Heart right ventricle (tissue), 16 donors: Measurements from ENCODE around the gene FRS2. TPM values are rescaled to one million over a fixed set of nuclear protein-coding genes. Genes with fewer than 3 reads are reported as not detected.

Experiments
- ATAC-seq, 8 donors: fragments of 200-7000 bp; cut with Tn5 transposase; one replicate each; pipeline ENCODE4 v1.9.1; 2020; ENCODE audit warnings: mild to moderate bottlenecking in 8 of 8, moderate library complexity in 8 of 8, moderate number of reproducible peaks in 1 of 8
- DNase-seq, 2 donors: peaks; one replicate each; pipeline ENCODE4 v3.0.0-alpha.2; 2020
- H3K27ac ChIP-seq, 10 donors: fragments of 200-600 bp; sonication (generic) in 2 of 10; one replicate each; pipeline versions ENCODE4 v1.5.0 to v1.8.0; 2020 to 2022; ENCODE audit warnings: mild to moderate bottlenecking in 3 of 10
- H3K27me3 ChIP-seq, 7 donors: fragments of 200-600 bp; one replicate each; pipeline ENCODE4 v1.8.0; 2021 to 2022; ENCODE audit warnings: mild to moderate bottlenecking in 2 of 7
- H3K36me3 ChIP-seq, 9 donors: fragments of 200-600 bp; sonication (generic) in 1 of 9; one replicate each; pipeline versions ENCODE4 v1.5.0 to v1.8.0; 2020 to 2022; ENCODE audit warnings: mild to moderate bottlenecking in 2 of 9
- H3K4me1 ChIP-seq, 9 donors: fragments of 200-600 bp; sonication (generic) in 1 of 9; one replicate each; pipeline versions ENCODE4 v1.5.0 to v1.8.0; 2020 to 2022; ENCODE audit warnings: mild to moderate bottlenecking in 4 of 9
- H3K4me3 ChIP-seq, 10 donors: fragments of 200-600 bp; sonication (generic) in 2 of 10; one replicate each; pipeline versions ENCODE4 v1.5.0 to v1.8.0; 2020 to 2022; ENCODE audit warnings: mild to moderate bottlenecking in 7 of 10, moderate library complexity in 2 of 10
- H3K9me3 ChIP-seq, 11 donors: fragments of 200-600 bp in 10 of 11; sonication (generic) in 2 of 11; one replicate each; pipeline versions ENCODE4 v1.5.0 to v1.8.0; 2013 to 2022; ENCODE audit warnings: mild to moderate bottlenecking in 2 of 11, control low read depth in 1 of 11, moderate library complexity in 1 of 11
- WGBS, 2 donors: extraction: QIAGEN DNeasy Blood & Tissue Kit; methylation state at CpG; one replicate each; pipeline ENCODE4 v1.1.7; 2013; ENCODE audit warnings: inconsistent platforms in 1 of 2; 5-methylcytosine and 5-hydroxymethylcytosine counted together
- intact Hi-C, 10 donors: fragments of 100-400 bp; cut with DNase I; formaldehyde crosslinking; loops; one replicate each; pipeline versions ENCODE4 v1.11.1 to v1.14.2; 2022
- microRNA-seq, 2 donors: library from miRNA; unstranded; fragments of <30 nt; microRNA quantifications; one replicate each; pipeline ENCODE4 v1.2.0, GENCODE V29; 2021
- polyA plus RNA-seq, 2 donors: library from polyadenylated mRNA; stranded (reverse); fragments of 200-250 nt; gene quantifications; one replicate each; pipeline ENCODE4 v1.2.3, GENCODE V29; 2013
- total RNA-seq, 10 donors: library from RNA; stranded (reverse); fragmentation: NEBNext Ultra II Directional in 3 of 10; extraction: Animal tissue kit (Norgen Biotek cat#: 25700) in 3 of 10; gene quantifications; one replicate each; pipeline versions ENCODE4 v1.2.1 to v1.2.4, GENCODE V29; 2021 to 2023
- TF ChIP-seq, protein P1 (sequence below), 9 donors: fragments of 200-600 bp; sonication (generic) in 2 of 9; IDR thresholded peaks; one replicate each; pipeline versions ENCODE4 v1.5.0 to v1.8.0; 2021 to 2022; ENCODE audit warnings: antibody characterized with exemption in 9 of 9, mild to moderate bottlenecking in 5 of 9, moderate library complexity in 1 of 9
- donor health status: Arrhythmogenic right ventricular cardiomyopathy.
- donor health status: ischemic (EF 13 %, LVEDD 7.1; RV severe dilation, severe dysfunction).
- donor health status: healthy with polysubstance abuse.
- donor health status: DM: no; HTN: yes; CAD: no.
- donor health status: DM: no; HTN: no; CAD: no.
- donor health status: ischemic (EF 25% LVEDD 6.9; RV normal size, moderate dysfunction).
- donor health status: ischemic (EF 25% LVEDD 5.7; RV mildly dilated, moderate dysfunction).
- donor health status: healthy.
- donor health status: DM: yes; HTN: yes; CAD: no.
- donor health status: Ischemic cardiomyopathy.
- donor health status: ischemic (EF 35%, LVEDD 5.7; RV mildly dilated, moderate dysfunction).
- donor health status: nonischemic (EF 11% LVEDD 7.7; RV severe dilation, severe dysfunction).
- donor health status: DM: yes; HTN: yes; CAD: no.
- donor health status: PGD.
- donor health status: ischemic (EF 29% LVEDD 5.4; RV normal size, mild dysfunction).
- donor health status: nonischemic (EF 23%, LVEDD 6.1; RV moderate dilation, normal function).

Gene FRS2
- total and polyA plus RNA-seq, 12 donors: 2.9 to 26.0 (median 19.7) TPM

DNA sequence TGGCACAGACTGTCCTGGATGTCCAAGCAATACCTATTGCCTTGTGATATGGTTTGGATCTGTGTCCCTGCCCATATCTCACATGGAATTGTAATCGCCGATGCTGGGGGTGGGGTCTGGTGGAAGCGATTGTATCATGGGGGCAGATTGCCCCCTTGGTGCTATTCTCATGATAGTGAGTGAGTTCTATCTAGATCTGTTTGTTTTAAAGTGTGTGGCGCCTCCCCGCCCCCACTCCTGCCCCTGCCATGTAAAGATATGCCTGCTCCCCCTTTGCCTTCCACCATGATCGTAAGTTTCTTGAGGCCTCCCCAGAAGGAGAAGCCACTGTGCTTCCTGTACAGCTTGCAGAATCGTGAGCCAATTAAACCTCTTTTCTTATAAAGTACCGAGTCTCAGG is 157.3 kb downstream of the FRS2 start:
- no peaks in the 10 kb centered on the region for H3K27me3 ChIP-seq
- intact Hi-C loops: loop anchor here in 1 of 10 donors (10.0 kb wide), 1 partner anchor 453 kb away; no protein-coding TSS in a partner anchor
- ATAC-seq: no peak
- no peak overlapping the region for H3K27ac ChIP-seq
- H3K4me3 ChIP-seq: no peak overlapping the region
- TF ChIP-seq, protein P1, sequence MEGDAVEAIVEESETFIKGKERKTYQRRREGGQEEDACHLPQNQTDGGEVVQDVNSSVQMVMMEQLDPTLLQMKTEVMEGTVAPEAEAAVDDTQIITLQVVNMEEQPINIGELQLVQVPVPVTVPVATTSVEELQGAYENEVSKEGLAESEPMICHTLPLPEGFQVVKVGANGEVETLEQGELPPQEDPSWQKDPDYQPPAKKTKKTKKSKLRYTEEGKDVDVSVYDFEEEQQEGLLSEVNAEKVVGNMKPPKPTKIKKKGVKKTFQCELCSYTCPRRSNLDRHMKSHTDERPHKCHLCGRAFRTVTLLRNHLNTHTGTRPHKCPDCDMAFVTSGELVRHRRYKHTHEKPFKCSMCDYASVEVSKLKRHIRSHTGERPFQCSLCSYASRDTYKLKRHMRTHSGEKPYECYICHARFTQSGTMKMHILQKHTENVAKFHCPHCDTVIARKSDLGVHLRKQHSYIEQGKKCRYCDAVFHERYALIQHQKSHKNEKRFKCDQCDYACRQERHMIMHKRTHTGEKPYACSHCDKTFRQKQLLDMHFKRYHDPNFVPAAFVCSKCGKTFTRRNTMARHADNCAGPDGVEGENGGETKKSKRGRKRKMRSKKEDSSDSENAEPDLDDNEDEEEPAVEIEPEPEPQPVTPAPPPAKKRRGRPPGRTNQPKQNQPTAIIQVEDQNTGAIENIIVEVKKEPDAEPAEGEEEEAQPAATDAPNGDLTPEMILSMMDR (IDR thresholded peaks at IDR 0.05): no peak
- no peaks in the 10 kb centered on the region for H3K36me3 ChIP-seq
- no peak for DNase-seq
- WGBS, 2 donors: 73 to 85% methylated on average over 8 of the region's 8 CpGs
- peaks cover 0 to 12% (median 0%) of the 10 kb centered on the region in 9 donors for H3K4me1 ChIP-seq
- H3K9me3 ChIP-seq: no peaks in the 10 kb centered on the region

Small RNAs within 50 kb of the gene (microRNA-seq; reads per million reads assigned to microRNA genes)
- gene MIR3913-1 (0 reads per million in 2 donors), gene MIR3913-2 (0 reads per million in 2 donors)

Other genes starting within 250 kb of the FRS2 start
- gene CPSF6, start 230.8 kb upstream of the FRS2 start, total RNA-seq: 10 to 100 TPM; 23.9 to 34.6 (median 29.3) TPM
- 10 to 100 TPM; 11.7 to 13.2 TPM for gene CPSF6, start 230.8 kb upstream of the FRS2 start, polyA plus RNA-seq
- gene LYZ, start 122.0 kb upstream of the FRS2 start, total RNA-seq: 100 to 1,000 TPM in 1 of 10 donors, 10 to 100 TPM in 6, 1 to 10 TPM in 3; 5.6 to 295 (median 14.1) TPM
- 10 to 100 TPM in 1 of 2 donors, 1 to 10 TPM in 1; 6.3 to 11.7 TPM for gene LYZ, start 122.0 kb upstream of the FRS2 start, polyA plus RNA-seq
- 10 to 100 TPM in 4 of 10 donors, 1 to 10 TPM in 6; 7.4 to 13.1 (median 9.5) TPM for gene YEATS4, start 110.6 kb upstream of the FRS2 start, total RNA-seq
- gene YEATS4, start 110.6 kb upstream of the FRS2 start, polyA plus RNA-seq: 1 to 10 TPM; 2.8 to 9.2 TPM
- gene CCT2, start 115.1 kb downstream of the FRS2 start, total RNA-seq: 100 to 1,000 TPM in 2 of 10 donors, 10 to 100 TPM in 8; 61.3 to 115 (median 84.6) TPM
- gene CCT2, start 115.1 kb downstream of the FRS2 start, polyA plus RNA-seq: 100 to 1,000 TPM in 1 of 2 donors, 10 to 100 TPM in 1; 41.3 to 190 TPM
- gene LRRC10, start 140.5 kb downstream of the FRS2 start, total RNA-seq: 10 to 100 TPM; 14.4 to 75.7 (median 40.9) TPM
- gene LRRC10, start 140.5 kb downstream of the FRS2 start, polyA plus RNA-seq: 10 to 100 TPM in 1 of 2 donors, 1 to 10 TPM in 1; 3.4 to 31.4 TPM
- under 1 TPM in 7 of 10 donors, not detected in 3; 0.09 to 0.64 (median 0.44) TPM for gene BEST3, start 228.9 kb downstream of the FRS2 start, total RNA-seq
- gene BEST3, start 228.9 kb downstream of the FRS2 start, polyA plus RNA-seq: under 1 TPM; 0.07 to 0.35 TPM